GM10266 (cell line): ENCODE data around the gene KRT81.

Source experiments
- DNase-seq: peaks from one replicate; pipeline ENCODE4 v3.0.0; 2012; ENCODE audit errors: extremely low spot score
- CTCF ChIP-seq: IDR thresholded peaks from 2 replicates; pipeline ENCODE4 v1.5.1; 2012; ENCODE audit warnings: mild to moderate bottlenecking, low read depth; ENCODE audit not compliant: control insufficient read depth, insufficient read depth; ENCODE audit errors: missing control alignments

KRT81 gene

GRCh38 chr12:52291267-52291935 lies at the start of gene KRT81:
TSS of gene KRT81 (minus strand) at chr12:52291534. CDS start at chr12:52291465, 69 bp downstream.
- TF ChIP-seq CTCF: no peak
- DNase-seq: no peak

GRCh38 chr12:52338241-52338960 lies 47.1 kb upstream of the KRT81 start:
- TF ChIP-seq CTCF: no peak
- DNase-seq: no peak

- DNase-seq: no peak
- no peak for TF ChIP-seq CTCF
Observed at GRCh38 chr12:52337054-52337453, 45.7 kb upstream of the KRT81 start.

- no peak for DNase-seq
- no peak for TF ChIP-seq CTCF
Observed at GRCh38 chr12:52336641-52337040, 45.3 kb upstream of the KRT81 start.

- no peak for TF ChIP-seq CTCF
- DNase-seq: no peak
Observed at GRCh38 chr12:52335598-52336262, 44.4 kb upstream of the KRT81 start.

GRCh38 chr12:52334185-52334584 lies 42.9 kb upstream of the KRT81 start:
- DNase-seq: no peak
- TF ChIP-seq CTCF: no peak

- no peak for DNase-seq
- no peak for TF ChIP-seq CTCF
Observed at GRCh38 chr12:52333321-52333720, 42.0 kb upstream of the KRT81 start.
